GM12873 (cell line): ENCODE data around the gene SIK2.

Experiments used
- CTCF ChIP-seq: IDR thresholded peaks from 2 replicates; pipeline ENCODE4 v1.5.1; 2012; ENCODE audit warnings: low read depth, mild to moderate bottlenecking, moderate library complexity, low read length, control low read depth; ENCODE audit not compliant: insufficient read depth; ENCODE audit errors: missing control alignments

Gene SIK2

GRCh38 chr11:111702623-111703022 is 100.4 kb downstream of the SIK2 start:
- no peak for TF ChIP-seq CTCF

GRCh38 chr11:111703576-111703975 is 101.3 kb downstream of the SIK2 start:
- TF ChIP-seq CTCF: no peak

GRCh38 chr11:111707039-111707690 is 104.9 kb downstream of the SIK2 start:
- no peak for TF ChIP-seq CTCF

- no peak for TF ChIP-seq CTCF
Measured at GRCh38 chr11:111707691-111708067, 105.4 kb downstream of the SIK2 start.

- TF ChIP-seq CTCF: no peak
Measured at GRCh38 chr11:111714522-111714921, 112.3 kb downstream of the SIK2 start.

- TF ChIP-seq CTCF: no peak
Measured at GRCh38 chr11:111715142-111715816, 113.0 kb downstream of the SIK2 start.

GRCh38 chr11:111718436-111718835 is 116.2 kb downstream of the SIK2 start:
- no peak for TF ChIP-seq CTCF
